HEK293 (cell line): ENCODE data around the gene PRRC2C.

Experiments
- YY1 ChIP-seq: fragments of 450-650 bp; formaldehyde crosslinking; IDR thresholded peaks from 2 replicates; pipeline ENCODE4 v1.5.1; 2018; ENCODE audit warnings: missing biosample characterization, missing genetic modification characterization
- ZNF140 ChIP-seq: fragments of 450-650 bp; formaldehyde crosslinking; IDR thresholded peaks from 2 replicates; pipeline ENCODE4 v1.5.1; 2016; ENCODE audit warnings: missing biosample characterization, missing genetic modification characterization
- ZNF248 ChIP-seq: fragments of 450-650 bp; formaldehyde crosslinking; IDR thresholded peaks from 2 replicates; pipeline ENCODE4 v1.5.1; 2017; ENCODE audit warnings: missing biosample characterization, missing genetic modification characterization
- ZNF274 ChIP-seq, 2 experiments: fragments of 200-500 bp in 1 of 2; fragments of 450-650 bp in 1 of 2; sonication (Bioruptor generic) in 1 of 2; formaldehyde crosslinking in 1 of 2; IDR thresholded peaks; 2 replicates each; pipeline versions ENCODE4 v1.5.1 to v1.6.1; 2014 to 2016; ENCODE audit warnings: borderline replicate concordance in 1 of 2, inconsistent platforms in 1 of 2, low read length in 1 of 2, missing biosample characterization in 1 of 2, missing genetic modification characterization in 1 of 2
- ZNF302 ChIP-seq: fragments of 450-650 bp; formaldehyde crosslinking; IDR thresholded peaks from 2 replicates; pipeline ENCODE4 v1.5.1; 2016; ENCODE audit warnings: missing biosample characterization, missing genetic modification characterization, low read depth
- ZNF510 ChIP-seq: fragments of 450-650 bp; formaldehyde crosslinking; IDR thresholded peaks from 2 replicates; pipeline ENCODE4 v1.5.1; 2018; ENCODE audit warnings: mild to moderate bottlenecking, missing genetic modification characterization, missing biosample characterization; ENCODE audit not compliant: insufficient replicate concordance
- ZNF544 ChIP-seq: fragments of 450-650 bp; formaldehyde crosslinking; IDR thresholded peaks from 2 replicates; pipeline ENCODE4 v1.5.0; 2017; ENCODE audit warnings: missing biosample characterization, missing genetic modification characterization
- ZNF629 ChIP-seq: fragments of 450-650 bp; formaldehyde crosslinking; IDR thresholded peaks from 2 replicates; pipeline ENCODE4 v1.5.1; 2017; ENCODE audit warnings: missing biosample characterization, missing genetic modification characterization
- ZNF654 ChIP-seq: fragments of 450-650 bp; formaldehyde crosslinking; IDR thresholded peaks from 2 replicates; pipeline ENCODE4 v1.5.1; 2016; ENCODE audit warnings: low read depth, missing biosample characterization, missing genetic modification characterization
- ZNF776 ChIP-seq: fragments of 450-650 bp; formaldehyde crosslinking; IDR thresholded peaks from 2 replicates; pipeline ENCODE4 v1.5.0; 2017; ENCODE audit warnings: missing biosample characterization, missing genetic modification characterization, borderline replicate concordance
- TF ChIP-seq, protein P1 (sequence below): fragments of 450-650 bp; formaldehyde crosslinking; IDR thresholded peaks from 2 replicates; pipeline ENCODE4 v1.5.1; 2016; ENCODE audit warnings: missing biosample characterization, missing genetic modification characterization
- TF ChIP-seq, protein P2 (sequence below): fragments of 450-650 bp; formaldehyde crosslinking; IDR thresholded peaks from 2 replicates; pipeline ENCODE4 v1.5.1; 2016; ENCODE audit warnings: missing biosample characterization, missing genetic modification characterization
- TF ChIP-seq, protein P3 (sequence below): fragments of 450-650 bp; IDR thresholded peaks from 2 replicates; pipeline ENCODE4 v1.5.1; 2018; ENCODE audit warnings: missing biosample characterization, missing genetic modification characterization

DNA sequence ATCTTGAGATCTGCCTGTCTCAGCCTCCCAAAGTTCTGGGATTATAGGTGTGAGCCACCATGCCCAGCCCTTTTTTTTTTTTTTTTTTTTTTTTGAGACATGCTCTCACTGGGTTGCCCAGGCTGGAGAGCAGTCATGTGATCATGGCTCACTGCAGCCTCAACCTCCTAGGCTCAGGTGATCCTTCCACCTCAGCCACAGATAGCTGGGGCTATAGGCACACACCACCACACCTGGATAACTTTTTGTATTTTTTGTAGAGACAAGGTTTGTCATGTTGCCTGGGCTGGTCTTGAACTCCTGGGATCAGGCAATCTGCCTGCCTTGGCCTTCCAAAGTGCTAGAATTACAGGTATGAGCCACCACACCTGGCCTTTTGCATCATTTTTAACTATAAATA, 17.7 kb upstream of the PRRC2C start:
- TF ChIP-seq ZNF274 (IDR thresholded peaks at IDR 0.05; ENCODE audit: low read length): no peak
- no peak for TF ChIP-seq ZNF274 (tag by site-specific recombination; IDR thresholded peaks at IDR 0.05; ENCODE audit: borderline replicate concordance)
- no peak for TF ChIP-seq ZNF776 (tag by site-specific recombination)
- TF ChIP-seq, protein P1, sequence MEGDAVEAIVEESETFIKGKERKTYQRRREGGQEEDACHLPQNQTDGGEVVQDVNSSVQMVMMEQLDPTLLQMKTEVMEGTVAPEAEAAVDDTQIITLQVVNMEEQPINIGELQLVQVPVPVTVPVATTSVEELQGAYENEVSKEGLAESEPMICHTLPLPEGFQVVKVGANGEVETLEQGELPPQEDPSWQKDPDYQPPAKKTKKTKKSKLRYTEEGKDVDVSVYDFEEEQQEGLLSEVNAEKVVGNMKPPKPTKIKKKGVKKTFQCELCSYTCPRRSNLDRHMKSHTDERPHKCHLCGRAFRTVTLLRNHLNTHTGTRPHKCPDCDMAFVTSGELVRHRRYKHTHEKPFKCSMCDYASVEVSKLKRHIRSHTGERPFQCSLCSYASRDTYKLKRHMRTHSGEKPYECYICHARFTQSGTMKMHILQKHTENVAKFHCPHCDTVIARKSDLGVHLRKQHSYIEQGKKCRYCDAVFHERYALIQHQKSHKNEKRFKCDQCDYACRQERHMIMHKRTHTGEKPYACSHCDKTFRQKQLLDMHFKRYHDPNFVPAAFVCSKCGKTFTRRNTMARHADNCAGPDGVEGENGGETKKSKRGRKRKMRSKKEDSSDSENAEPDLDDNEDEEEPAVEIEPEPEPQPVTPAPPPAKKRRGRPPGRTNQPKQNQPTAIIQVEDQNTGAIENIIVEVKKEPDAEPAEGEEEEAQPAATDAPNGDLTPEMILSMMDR (tag by site-specific recombination): no peak
- TF ChIP-seq ZNF510: no peak
- no peak for TF ChIP-seq ZNF302 (tag by site-specific recombination)
- no peak for TF ChIP-seq ZNF544 (tag by site-specific recombination)
- TF ChIP-seq YY1 (tag by site-specific recombination): no peak
- TF ChIP-seq, protein P2, sequence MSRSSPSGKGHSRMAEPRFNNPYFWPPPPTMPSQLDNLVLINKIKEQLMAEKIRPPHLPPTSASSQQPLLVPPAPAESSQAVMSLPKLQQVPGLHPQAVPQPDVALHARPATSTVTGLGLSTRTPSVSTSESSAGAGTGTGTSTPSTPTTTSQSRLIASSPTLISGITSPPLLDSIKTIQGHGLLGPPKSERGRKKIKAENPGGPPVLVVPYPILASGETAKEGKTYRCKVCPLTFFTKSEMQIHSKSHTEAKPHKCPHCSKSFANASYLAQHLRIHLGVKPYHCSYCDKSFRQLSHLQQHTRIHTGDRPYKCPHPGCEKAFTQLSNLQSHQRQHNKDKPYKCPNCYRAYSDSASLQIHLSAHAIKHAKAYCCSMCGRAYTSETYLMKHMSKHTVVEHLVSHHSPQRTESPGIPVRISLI (tag by site-specific recombination): no peak
- no peak for TF ChIP-seq ZNF629 (tag by site-specific recombination)
- TF ChIP-seq, protein P3, sequence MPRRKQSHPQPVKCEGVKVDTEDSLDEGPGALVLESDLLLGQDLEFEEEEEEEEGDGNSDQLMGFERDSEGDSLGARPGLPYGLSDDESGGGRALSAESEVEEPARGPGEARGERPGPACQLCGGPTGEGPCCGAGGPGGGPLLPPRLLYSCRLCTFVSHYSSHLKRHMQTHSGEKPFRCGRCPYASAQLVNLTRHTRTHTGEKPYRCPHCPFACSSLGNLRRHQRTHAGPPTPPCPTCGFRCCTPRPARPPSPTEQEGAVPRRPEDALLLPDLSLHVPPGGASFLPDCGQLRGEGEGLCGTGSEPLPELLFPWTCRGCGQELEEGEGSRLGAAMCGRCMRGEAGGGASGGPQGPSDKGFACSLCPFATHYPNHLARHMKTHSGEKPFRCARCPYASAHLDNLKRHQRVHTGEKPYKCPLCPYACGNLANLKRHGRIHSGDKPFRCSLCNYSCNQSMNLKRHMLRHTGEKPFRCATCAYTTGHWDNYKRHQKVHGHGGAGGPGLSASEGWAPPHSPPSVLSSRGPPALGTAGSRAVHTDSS (tag by site-specific recombination): no peak
- no peak for TF ChIP-seq ZNF140 (tag by site-specific recombination)
- TF ChIP-seq ZNF248 (tag by site-specific recombination): no peak
- no peak for TF ChIP-seq ZNF654
